SH-SY5Y (cell line): ENCODE data around the gene GBP5.
"Not testable (repeated sequence)": the region's sequence is repeated elsewhere in the genome, so short reads cannot be mapped to it uniquely, and the experiment has no call there.

Source experiments
- GATA2 ChIP-seq: IDR thresholded peaks from 2 replicates; pipeline ENCODE4 v1.6.1; 2011; ENCODE audit warnings: mild to moderate bottlenecking, low read depth, low read length
- GATA3 ChIP-seq: IDR thresholded peaks from 2 replicates; pipeline ENCODE4 v1.6.1; 2011; ENCODE audit warnings: low read depth, mild to moderate bottlenecking, low read length, moderate library complexity

The GBP5 gene

GRCh38 chr1:89272269-89273041 is at the start of gene GBP5:
Gene GBP5, minus strand, starts transcription at chr1:89272860. Its CDS starts 3,305 bp downstream, at chr1:89269555.
- not testable (repeated sequence) for TF ChIP-seq GATA3, GATA2

- no peak for TF ChIP-seq GATA2
- no peak for TF ChIP-seq GATA3
These were observed 49.7 kb upstream of the GBP5 start for GRCh38 chr1:89322402-89322801.

GRCh38 chr1:89312572-89312971 is 39.9 kb upstream of the GBP5 start:
- TF ChIP-seq GATA3 (no peak), GATA2 (no peak)

GRCh38 chr1:89311757-89312156 is 39.1 kb upstream of the GBP5 start:
- TF ChIP-seq GATA2: no peak
- TF ChIP-seq GATA3: no peak

GRCh38 chr1:89310976-89311375 is 38.3 kb upstream of the GBP5 start:
- TF ChIP-seq GATA2: no peak
- TF ChIP-seq GATA3: no peak

GRCh38 chr1:89310505-89310904 is 37.8 kb upstream of the GBP5 start:
- TF ChIP-seq GATA2 (no peak), GATA3 (no peak)

GRCh38 chr1:89309828-89310227 is 37.2 kb upstream of the GBP5 start:
- TF ChIP-seq GATA2 (no peak), GATA3 (no peak)

GRCh38 chr1:89306273-89306672 is 33.6 kb upstream of the GBP5 start:
- no peak for TF ChIP-seq GATA3
- no peak for TF ChIP-seq GATA2

GRCh38 chr1:89305493-89305892 is 32.8 kb upstream of the GBP5 start:
- no peak for TF ChIP-seq GATA2
- TF ChIP-seq GATA3: no peak

- TF ChIP-seq GATA3 (no peak), GATA2 (no peak)
These were observed 32.0 kb upstream of the GBP5 start for GRCh38 chr1:89304572-89305230.

- TF ChIP-seq GATA3 (no peak), GATA2 (no peak)
These were observed 30.2 kb upstream of the GBP5 start for GRCh38 chr1:89302697-89303332.

GRCh38 chr1:89298461-89298860 is 25.8 kb upstream of the GBP5 start:
- TF ChIP-seq GATA3: no peak
- no peak for TF ChIP-seq GATA2

- TF ChIP-seq GATA2 (no peak), GATA3 (no peak)
These were observed 22.5 kb upstream of the GBP5 start for GRCh38 chr1:89295187-89295586.

- TF ChIP-seq GATA2 (no peak), GATA3 (no peak)
These were observed 18.6 kb upstream of the GBP5 start for GRCh38 chr1:89291276-89291675.

GRCh38 chr1:89288051-89288340 is 15.3 kb upstream of the GBP5 start:
- no peak for TF ChIP-seq GATA3
- TF ChIP-seq GATA2: no peak
